Measurements from ENCODE around the gene WDR91.
A peak's percentile ranks its signal among the peaks of the same experiment; 100 is the strongest.
"Not testable (repeated sequence)": the region's sequence is repeated elsewhere in the genome, so short reads cannot be mapped to it uniquely, and the experiment has no call there.

WDR91 gene

DNA sequence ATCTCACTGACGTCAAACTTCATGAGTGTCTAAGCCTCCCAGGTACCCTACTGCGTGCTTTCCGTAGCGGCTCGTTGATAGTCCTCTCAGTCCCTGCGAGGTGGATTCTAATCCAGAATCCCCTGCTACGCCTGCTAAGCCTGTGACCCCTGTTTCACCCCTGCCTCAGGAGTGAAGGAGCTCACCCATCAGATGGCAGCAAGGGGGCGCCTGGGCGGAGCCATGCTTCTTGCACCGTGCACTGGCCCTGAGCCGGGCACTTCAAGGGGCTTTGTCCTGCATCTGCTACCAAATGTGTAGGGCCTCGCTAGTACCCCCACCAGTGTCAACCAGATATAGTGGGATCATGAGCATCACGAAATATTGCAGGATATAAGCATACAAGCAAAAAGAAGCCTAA is 21.4 kb upstream of the WDR91 start:
- no peak for DNase-seq

GRCh38 chr7:135232087-135232486 is 20.8 kb upstream of the WDR91 start:
- DNase-seq = no peak

DNA sequence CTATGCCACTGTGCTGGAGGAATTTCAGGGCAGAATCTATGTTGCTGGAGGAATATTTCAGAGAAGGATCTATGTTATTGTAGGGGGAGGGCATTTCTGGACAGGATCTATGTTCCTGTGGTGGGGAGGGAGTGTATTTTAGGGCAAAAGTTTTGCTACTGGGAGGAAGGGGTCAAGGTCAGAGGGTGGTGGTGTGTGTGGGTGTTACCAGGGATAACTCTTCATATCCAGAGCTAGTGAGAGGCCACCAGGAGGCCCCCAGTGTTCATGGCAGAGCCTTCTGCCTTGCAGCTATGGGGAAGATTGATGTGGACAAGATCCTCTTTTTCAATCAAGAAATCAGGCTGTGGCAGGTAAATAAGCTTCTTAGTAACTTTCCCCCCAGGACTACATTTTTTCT is 20.4 kb upstream of the WDR91 start:
- DNase-seq = no peak

GRCh38 chr7:135224027-135224426 is 12.7 kb upstream of the WDR91 start:
- peak; percentile 52 to 56 for DNase-seq

- no peak for DNase-seq
Observed at GRCh38 chr7:135217645-135218509, 6.6 kb upstream of the WDR91 start.

DNA sequence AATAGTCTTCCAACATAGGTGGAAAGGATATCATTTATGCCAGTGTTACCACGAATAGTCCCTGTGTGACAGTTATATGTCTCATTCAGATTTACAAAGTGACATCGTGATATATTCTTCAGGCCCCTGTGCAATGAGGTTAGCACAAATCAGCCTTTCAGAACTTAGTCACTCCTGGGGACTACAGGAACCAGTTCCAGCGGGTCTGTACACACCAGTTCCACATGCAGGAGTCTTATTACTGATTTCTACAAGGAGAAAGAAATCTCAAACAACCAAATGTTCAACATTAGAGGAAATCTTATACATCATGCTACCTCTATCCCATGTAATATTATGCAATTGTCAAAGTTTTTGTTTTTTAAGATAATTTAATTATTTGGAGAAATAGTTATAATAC is 4.4 kb upstream of the WDR91 start:
- DNase-seq = no peak

GRCh38 chr7:135215180-135215579 is 3.9 kb upstream of the WDR91 start:
- DNase-seq = no peak

- DNase-seq = no peak
Observed at GRCh38 chr7:135213831-135214230, 2.5 kb upstream of the WDR91 start.

- DNase-seq = not testable (repeated sequence)
Observed at GRCh38 chr7:135211946-135212685, 790 bp upstream of the WDR91 start.

DNA sequence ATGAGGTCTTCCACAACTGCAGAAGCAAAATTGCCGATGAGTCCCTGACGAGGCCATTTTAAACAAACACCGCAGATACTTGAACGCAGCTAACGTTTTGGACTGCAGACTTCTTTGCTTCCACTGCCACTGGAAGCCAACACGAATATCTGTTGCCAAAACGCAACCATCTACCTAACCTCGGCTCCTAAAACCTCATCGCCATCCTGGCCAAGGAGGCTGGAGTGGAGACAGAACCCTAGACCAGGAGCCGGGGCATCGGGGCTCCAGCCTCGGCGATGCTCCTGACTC is 493 bp downstream of the WDR91 start:
- no peak for DNase-seq

DNA sequence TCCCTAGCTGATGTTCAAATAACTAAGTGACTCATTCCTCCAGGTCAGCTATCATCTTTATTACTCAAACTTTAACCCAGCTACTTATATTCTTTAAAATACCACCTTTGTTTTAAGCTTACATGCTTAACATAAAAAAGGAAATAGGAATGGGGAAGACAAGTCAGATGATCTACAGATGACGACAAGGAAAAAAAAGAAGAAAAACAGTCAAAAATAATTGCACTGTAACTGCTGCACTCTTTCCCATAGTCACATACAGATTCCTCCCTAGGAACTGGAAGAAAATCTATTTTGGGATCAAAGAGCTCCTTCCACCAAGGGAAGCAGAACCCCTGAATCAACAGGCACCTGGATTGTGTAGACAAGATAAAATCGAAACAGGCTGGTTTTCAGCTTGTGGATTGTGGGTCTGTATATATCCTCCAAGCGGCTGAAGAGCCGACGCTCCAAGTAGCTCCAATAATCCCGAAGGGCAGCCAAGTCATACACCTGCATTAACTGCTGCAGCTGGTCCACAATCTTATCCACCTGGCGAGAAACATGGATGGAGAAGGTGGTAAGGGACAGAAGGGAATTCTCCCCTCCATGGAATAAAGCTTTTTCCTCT is 2.0 kb downstream of the WDR91 start:
- DNase-seq = no peak

GRCh38 chr7:135208102-135208793 is 3.1 kb downstream of the WDR91 start:
- no peak for DNase-seq

DNA sequence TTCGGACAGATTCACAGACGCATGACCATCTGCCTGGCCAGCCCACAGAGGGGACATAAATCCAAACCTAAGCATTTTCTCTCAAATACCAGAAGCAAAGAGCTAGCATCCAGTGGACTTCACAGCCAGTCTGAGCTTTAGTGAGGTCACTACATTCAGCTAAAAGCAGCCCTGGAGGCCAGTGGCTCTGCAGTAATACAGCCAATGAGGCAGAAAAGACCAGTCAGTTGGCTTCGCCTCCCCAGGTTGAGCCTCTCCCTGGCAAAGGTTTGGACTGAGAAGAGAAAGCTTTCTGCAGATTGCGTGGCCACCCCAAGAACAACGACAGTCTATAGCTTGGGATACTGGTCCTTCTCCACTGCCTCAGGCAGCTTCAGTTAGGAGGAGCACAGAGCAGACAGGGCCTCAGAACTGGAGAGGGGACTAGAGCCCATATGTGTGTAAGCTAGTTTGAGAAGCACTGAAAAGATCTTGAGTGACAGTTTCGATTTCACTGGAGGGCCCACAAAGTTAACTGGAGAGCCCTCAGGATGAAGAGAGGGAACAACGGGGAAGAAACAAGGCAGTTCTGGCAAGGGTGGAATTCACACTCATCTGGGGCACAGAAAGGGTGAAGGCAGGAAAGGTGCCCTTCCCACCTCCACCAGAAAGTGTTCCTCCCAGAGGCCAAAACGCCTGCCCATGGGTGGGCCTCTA is 3.8 kb downstream of the WDR91 start:
- no peak for DNase-seq

- peak; percentile 32 to 43 for DNase-seq
Observed at GRCh38 chr7:135206941-135207391, 4.4 kb downstream of the WDR91 start.

- no peak for DNase-seq
Observed at GRCh38 chr7:135205850-135206249, 5.5 kb downstream of the WDR91 start.

DNA sequence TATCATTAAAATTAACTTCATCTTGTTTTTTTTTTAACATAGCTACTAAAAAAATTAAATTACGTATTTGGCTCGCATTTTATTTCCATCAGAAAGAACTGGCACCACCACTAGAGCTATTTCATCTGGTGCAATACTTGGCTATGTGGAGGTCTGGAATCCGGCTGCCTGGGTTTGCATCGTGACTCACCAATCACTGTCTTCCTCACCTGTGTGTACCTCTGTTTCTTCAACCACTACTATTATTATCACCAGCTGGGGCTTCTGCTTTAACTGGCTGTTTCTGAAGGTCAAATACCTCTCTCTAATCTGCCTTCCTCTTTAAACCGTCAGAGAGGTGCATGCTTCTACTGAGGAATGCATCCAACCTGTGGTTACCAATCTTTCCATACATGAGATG is 6.5 kb downstream of the WDR91 start:
- DNase-seq = no peak

GRCh38 chr7:135204341-135204749 is 7.0 kb downstream of the WDR91 start:
- no peak for DNase-seq

GRCh38 chr7:135201350-135201749 is 10.0 kb downstream of the WDR91 start:
- DNase-seq = no peak

- DNase-seq = no peak
Observed at GRCh38 chr7:135200821-135201331, 10.4 kb downstream of the WDR91 start.

DNA sequence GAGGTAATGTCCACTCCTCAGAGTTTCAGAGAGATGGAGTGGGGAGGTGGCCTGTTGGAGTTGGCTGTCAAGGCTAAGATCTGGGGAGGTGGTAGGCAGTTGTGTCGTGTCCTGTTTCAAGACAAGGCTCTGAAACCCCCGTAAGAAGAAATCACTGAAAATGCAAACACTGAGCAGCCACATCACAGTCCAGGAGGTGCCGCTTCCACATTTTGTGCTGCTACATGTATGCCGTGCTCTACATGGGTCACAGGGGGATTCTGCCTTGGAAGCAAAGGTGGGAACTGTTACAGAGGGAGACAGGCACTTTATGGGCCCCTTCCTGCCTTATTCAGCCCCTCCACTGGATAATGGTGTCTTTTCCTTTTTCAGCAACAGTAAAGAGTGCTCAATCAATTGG is 11.9 kb downstream of the WDR91 start:
- DNase-seq = no peak

GRCh38 chr7:135197906-135198655 is 13.2 kb downstream of the WDR91 start:
- no peak for DNase-seq

GRCh38 chr7:135197343-135197742 is 14.0 kb downstream of the WDR91 start:
- no peak for DNase-seq
